NK-92 (cell line): ENCODE results near the gene FGA.
"Not testable (repeated sequence)": the region's sequence is repeated elsewhere in the genome, so short reads cannot be mapped to it uniquely, and the experiment has no call there.

Experiments used
- DNase-seq: peaks from one replicate; lab custom pipeline; 2025; ENCODE audit not compliant: unreplicated experiment; lab: John Stamatoyannopoulos, UW

FGA gene

DNA sequence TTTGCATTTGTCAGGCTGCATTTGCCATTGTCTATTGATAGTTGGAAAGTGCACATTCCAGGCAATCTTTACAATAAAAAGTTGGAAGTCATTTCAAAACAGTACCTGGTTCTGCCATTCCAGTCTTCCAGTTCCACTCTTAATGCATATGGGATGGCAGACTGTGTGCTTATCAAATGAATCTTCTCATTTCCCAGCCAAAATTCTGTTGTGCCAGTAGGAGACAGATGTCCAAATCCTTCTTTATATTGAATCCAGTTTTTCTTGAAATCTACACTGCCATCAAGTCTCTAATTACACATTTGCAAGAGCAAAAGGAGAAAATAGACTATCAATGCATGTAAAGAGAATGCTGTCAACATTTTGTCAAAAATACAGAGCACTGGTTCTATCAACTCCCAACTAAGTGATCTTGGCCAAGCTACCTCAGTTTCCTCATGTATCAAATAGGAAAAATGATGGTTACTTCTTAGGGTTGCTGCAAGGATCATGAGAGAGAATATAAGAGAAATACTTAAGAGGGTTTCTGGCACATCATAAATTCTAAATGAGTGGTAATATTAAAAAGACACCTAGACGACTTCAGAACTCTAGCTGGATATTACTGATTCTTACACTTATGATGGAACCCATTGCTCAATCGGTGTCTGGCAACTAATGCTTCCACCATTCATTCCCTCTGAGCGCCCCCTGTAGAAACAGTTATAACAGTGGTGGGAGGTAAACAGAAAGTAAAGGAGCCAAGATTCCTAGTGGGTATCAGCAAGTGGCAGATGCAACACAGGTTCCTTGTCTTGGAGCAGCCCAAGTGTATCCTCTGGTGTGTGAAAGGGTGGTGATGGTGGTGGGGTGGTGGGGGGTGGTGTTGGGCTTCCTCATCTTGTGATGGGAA is 18.1 kb upstream of the FGA start:
- no peak for DNase-seq

GRCh38 chr4:154606728-154607723 is 16.5 kb upstream of the FGA start:
- no peak for DNase-seq

DNA sequence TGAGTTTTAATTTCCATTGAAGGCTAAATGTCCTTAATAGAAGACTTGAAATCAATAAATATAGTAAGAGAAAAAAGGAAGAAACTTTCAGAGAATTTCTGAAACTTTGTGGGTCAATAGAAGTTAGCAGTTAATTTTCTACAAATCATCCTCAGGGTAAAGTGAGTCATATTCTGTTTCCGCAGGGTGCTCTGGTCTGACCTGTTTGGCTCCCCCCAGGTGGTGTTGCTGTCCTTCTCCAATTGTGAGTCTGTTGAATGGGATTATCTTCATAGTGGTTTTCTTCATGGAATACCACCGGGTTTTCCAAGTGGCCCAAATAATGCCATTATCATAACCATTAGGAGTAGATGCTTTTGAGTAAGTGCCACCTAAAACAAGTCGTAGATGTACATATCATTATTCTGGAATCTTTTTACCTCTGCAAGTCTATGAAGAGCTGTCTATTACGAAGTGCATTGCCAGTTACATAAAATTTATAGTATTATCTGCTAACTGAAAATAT is 14.2 kb upstream of the FGA start:
- DNase-seq, result no peak

GRCh38 chr4:154603033-154603943 is 12.7 kb upstream of the FGA start:
- DNase-seq, result no peak

- DNase-seq, result no peak
Measured at GRCh38 chr4:154602404-154603020, 12.0 kb upstream of the FGA start.

DNA sequence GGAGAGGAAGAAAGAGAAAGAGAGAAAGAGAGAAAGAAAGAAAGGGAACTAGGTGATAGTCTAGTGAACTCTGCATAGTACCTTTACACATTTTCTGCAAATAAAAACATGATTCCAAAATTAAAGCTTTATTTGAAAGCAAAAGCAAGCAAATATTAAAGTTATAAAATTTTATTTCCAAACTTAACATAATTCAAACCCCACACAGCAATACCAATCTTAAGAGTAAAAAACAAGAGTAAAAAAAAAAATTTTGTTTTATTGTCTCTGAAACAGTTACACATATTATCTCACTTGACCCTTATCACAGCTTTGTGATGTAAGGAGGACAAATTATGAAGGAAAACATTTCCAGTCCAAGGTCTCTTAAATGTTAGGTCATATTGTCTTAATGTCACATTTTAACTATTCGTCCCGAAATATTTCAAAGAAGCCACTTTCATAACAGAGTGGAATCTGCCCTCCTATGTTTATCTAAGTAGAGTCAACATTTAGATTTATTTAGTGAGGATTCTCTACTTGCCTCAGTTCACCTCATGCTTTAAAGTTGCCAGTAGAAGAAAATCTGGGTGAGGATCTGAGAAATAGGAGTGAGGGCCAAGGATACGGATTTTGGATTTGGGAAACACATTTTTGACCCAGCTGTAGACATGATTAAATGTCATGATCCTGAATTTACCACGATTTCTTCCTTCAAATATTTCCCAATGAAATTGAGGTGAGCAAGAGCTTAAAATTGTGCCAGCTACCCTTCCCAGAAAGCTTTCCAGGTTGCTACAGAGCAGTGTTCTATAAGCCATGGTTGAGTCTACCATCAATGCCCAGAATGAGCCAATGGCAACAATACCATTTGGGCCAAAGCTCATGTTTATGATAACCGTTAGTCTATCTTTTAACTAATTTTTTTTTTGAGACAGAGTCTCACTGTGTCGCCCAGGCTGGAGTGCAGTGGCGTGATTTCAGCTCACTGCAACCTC is 7.5 kb upstream of the FGA start:
- no peak for DNase-seq

- not testable (repeated sequence) for DNase-seq
Measured at GRCh38 chr4:154597281-154597680, 6.7 kb upstream of the FGA start.

DNA sequence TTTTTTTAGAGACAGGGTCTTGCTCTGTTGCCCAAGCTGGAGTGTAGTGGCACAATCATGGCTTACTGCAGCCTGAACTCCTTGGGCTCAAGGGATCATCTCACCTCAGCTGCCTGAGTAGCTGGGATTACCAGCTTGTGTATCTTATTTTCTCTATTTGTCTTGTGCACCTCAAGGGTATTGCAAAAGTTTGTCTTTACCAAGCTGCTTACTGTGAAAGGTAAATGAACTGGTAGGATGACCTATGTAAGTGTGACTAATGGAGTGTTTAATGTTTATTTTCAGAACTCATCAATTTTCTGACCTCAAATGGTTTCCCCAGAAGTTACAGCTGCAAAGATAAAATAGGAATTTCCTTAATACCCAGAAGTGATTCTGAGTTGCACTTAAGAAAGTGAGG is 5.3 kb upstream of the FGA start:
- DNase-seq, result no peak

DNA sequence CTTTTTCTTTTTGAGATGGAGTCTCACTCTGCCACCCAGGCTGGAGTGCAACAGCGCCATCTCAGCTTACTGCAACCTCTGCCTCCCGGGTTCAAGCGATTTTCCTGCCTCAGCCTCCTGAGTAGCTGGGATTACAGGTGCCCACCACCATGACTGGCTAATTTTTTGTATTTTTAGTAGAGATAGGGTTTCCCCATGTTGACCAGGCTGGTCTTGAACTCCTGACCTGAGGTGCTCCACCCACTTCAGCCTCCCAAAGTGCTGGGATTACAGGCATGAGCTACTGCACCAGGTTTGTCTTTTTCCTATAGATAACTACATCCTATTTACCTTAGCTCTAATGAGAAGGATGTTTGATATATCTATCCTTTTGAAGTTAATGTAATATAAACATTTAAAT is 3.8 kb upstream of the FGA start:
- DNase-seq, result not testable (repeated sequence)

DNA sequence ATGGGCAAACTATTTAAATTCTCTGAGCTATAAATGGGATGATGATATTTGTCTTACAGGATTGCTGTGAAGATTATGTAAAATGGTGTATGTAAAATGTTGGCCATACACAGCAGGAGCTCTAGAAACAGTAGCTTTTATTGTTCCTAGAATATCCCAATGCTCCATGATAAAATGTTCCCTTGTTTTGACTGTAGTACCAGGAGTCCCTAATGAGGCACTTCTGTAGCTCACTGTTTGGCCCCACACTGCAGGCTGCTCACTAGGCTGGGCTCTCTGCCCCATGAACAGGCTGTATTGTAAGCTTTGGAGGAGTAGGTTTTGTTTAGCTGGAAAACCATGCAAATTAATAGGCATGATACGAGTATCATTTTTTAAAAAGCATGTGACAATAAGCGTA is 3.3 kb upstream of the FGA start:
- no peak for DNase-seq

DNA sequence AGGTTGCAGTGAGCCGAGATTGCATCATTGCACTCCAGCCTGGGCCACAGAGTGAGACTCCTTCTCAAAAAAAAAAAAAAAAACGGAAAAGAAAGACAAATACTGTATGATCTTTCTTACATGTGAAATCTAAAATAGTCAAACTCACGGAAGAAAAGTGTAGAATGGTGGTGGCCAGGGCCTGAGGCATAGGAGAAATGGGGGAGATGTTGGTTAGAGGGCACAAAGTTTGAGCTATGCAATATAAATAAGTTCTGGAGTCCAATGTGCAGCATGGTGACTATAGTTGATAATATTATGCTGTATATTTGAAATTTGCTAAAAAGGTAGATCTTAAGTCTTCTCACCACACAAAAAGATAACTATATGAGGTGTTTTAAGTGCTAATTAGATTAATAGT is 1.3 kb upstream of the FGA start:
- DNase-seq, result no peak

GRCh38 chr4:154589296-154590197 is 995 bp downstream of the FGA start:
- DNase-seq, result no peak

- DNase-seq, result no peak
Measured at GRCh38 chr4:154588198-154588597, 2.3 kb downstream of the FGA start.

DNA sequence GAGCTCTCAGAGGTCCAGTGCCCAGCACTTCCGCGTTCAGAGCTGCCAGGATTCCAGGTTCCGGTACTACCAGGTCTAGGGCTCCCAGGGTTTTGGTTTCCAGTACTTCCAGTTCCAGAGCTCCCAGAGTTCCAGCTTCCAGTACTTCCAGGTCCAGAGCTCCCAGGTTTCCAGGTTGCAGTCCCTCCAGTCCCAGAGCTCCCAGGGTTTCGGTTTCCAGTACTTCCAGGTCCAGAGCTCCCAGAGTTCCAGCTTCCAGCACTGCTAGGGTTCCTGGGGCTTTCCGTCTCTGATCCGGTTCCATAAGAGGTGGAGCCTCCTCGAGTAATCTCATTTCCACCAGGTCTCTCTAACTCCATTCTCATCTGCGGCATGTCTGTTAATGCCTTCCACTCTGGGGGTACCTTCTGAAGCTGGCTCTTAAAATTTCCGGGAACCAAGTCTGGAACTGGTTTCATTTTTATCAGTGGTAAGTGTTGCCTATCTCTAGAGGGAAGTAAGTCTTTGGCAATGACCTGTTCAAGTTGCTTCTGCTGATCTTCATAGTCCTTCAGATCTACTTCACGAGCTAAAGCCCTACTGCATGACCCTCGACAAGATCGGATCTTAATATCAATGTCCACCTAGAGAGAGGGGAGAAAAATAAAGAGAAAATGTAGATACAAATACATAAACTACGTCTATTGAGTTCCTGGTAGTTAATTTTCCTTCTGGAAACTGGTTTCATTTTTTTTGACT is 4.1 kb downstream of the FGA start:
- no peak for DNase-seq

DNA sequence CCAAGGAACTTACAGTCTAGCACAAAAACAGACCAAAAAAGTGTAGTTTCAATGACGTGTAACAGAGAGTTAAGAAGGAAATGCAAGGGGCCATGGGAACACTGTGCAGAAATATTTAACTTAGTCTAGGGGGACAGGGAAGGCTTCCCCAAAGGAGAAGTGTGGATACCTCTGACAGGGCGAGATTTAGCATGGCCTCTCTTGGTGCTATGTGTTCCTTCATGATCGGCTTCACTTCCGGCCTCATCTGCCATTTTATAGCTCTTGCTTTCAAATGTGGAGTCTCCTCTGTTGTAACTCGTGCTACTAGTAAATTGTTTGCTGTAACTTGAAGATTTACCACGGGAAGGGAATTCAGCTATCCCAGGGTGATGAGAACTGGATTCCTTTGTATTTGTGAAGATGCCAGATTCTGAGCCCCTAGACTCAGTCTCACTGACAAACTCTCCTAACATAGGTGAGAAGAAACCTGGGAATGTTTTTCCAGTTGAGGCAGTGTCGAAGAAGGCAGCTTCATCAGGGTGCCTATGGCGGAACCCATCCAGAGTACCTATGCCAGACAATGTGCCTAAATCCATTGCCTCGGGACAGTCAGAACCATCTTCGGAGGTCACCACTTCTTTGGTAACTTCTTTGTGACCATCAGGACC is 5.0 kb downstream of the FGA start:
- DNase-seq, result no peak

- DNase-seq, result no peak
Measured at GRCh38 chr4:154584259-154584658, 6.3 kb downstream of the FGA start.

- DNase-seq, result no peak
Measured at GRCh38 chr4:154583677-154584076, 6.9 kb downstream of the FGA start.
